ENCODE data around the gene SFT2D2.

The SFT2D2 gene

GRCh38 chr1:168280296-168280927 lies 54.6 kb downstream of the SFT2D2 start, which contains the start of gene TBX19:
Gene TBX19 (plus strand): TSS chr1:168280877. CDS start chr1:168281091, 214 bp downstream.
- no peak within 1 kb of the TSS for H3K4me2 ChIP-seq (ENCODE audit: low read depth, low read length)
- H3K36me3 ChIP-seq (replicated peaks; ENCODE audit: insufficient read depth, low read length), result no peaks in the 10 kb centered on the region
- no peak within 1 kb of the TSS for H3K27ac ChIP-seq (ENCODE audit: low read length)
- H3K4me1 ChIP-seq (ENCODE audit: low read length), result peaks cover 11% of the 10 kb centered on the region
- no peaks in the 10 kb centered on the region for H3K9me3 ChIP-seq (replicated peaks; ENCODE audit: insufficient read depth, low read length)
- DNase-seq, result no peak
- peaks cover 4% of the 10 kb centered on the region; the same call in 1 of the 2 replicates for H3K27me3 ChIP-seq (replicated peaks; ENCODE audit: insufficient read depth, low read length)
- H3K79me2 ChIP-seq (ENCODE audit: low read length), result no peaks in the 10 kb centered on the region
- peaks cover 2% of the 10 kb centered on the region; the same call in 1 of the 2 replicates for H3F3A ChIP-seq (ENCODE audit: insufficient read depth, low read length)
- H3K9me2 ChIP-seq (replicated peaks; ENCODE audit: insufficient read depth, low read length), result no peaks in the 10 kb centered on the region
- TF ChIP-seq CTCF (IDR thresholded peaks at IDR 0.05; ENCODE audit: low read length), result no peak
- TF ChIP-seq EZH2 (optimal IDR thresholded peaks at IDR 0.05; ENCODE audit: low read depth, low read length), result no peak
- no peak for TF ChIP-seq EZH2phosphoT487 (IDR thresholded peaks at IDR 0.05; ENCODE audit: low read length)
- H3K9ac ChIP-seq (ENCODE audit: low read length), result no peak within 1 kb of the TSS
- H4K20me1 ChIP-seq (ENCODE audit: insufficient read depth, low read length), result no peaks in the 10 kb centered on the region
- no peak within 1 kb of the TSS for H2AFZ ChIP-seq (ENCODE audit: low read length)
- H3K4me3 ChIP-seq (ENCODE audit: low read length), result no peak within 1 kb of the TSS

GRCh38 chr1:168281603-168282325 lies 56.0 kb downstream of the SFT2D2 start:
- H3K4me1 ChIP-seq (ENCODE audit: low read length), result peaks cover 21% of the 10 kb centered on the region
- H3K9ac ChIP-seq (ENCODE audit: low read length), result no peak overlapping the region
- no peak overlapping the region for H3K4me3 ChIP-seq (ENCODE audit: low read length)
- no peaks in the 10 kb centered on the region for H4K20me1 ChIP-seq (ENCODE audit: insufficient read depth, low read length)
- H3F3A ChIP-seq (ENCODE audit: insufficient read depth, low read length), result no peaks in the 10 kb centered on the region; the same call in 1 of the 2 replicates
- no peaks in the 10 kb centered on the region for H3K9me2 ChIP-seq (replicated peaks; ENCODE audit: insufficient read depth, low read length)
- H2AFZ ChIP-seq (ENCODE audit: low read length), result no peak overlapping the region
- no peak overlapping the region for H3K4me2 ChIP-seq (ENCODE audit: low read depth, low read length)
- no peaks in the 10 kb centered on the region for H3K36me3 ChIP-seq (replicated peaks; ENCODE audit: insufficient read depth, low read length)
- H3K27me3 ChIP-seq (replicated peaks; ENCODE audit: insufficient read depth, low read length), result peaks cover 4% of the 10 kb centered on the region; the same call in 1 of the 2 replicates
- no peaks in the 10 kb centered on the region for H3K79me2 ChIP-seq (ENCODE audit: low read length)
- no peak overlapping the region for H3K27ac ChIP-seq (ENCODE audit: low read length)
- no peak for TF ChIP-seq EZH2 (optimal IDR thresholded peaks at IDR 0.05; ENCODE audit: low read depth, low read length)
- TF ChIP-seq CTCF (IDR thresholded peaks at IDR 0.05; ENCODE audit: low read length), result no peak
- no peak for TF ChIP-seq EZH2phosphoT487 (IDR thresholded peaks at IDR 0.05; ENCODE audit: low read length)
- no peak for DNase-seq
- H3K9me3 ChIP-seq (replicated peaks; ENCODE audit: insufficient read depth, low read length), result no peaks in the 10 kb centered on the region

- Histone ChIP-seq H2AFZ (ENCODE audit: low read length) (no peak overlapping the region), H3K79me2 (ENCODE audit: low read length) (no peaks in the 10 kb centered on the region), H3K27me3 (replicated peaks; ENCODE audit: insufficient read depth, low read length) (peaks cover 6% of the 10 kb centered on the region), H3K4me3 (ENCODE audit: low read length) (no peak overlapping the region), H3K27ac (ENCODE audit: low read length) (no peak overlapping the region), H3K9ac (ENCODE audit: low read length) (no peak overlapping the region), H3K9me3 (replicated peaks; ENCODE audit: insufficient read depth, low read length) (no peaks in the 10 kb centered on the region), H3K36me3 (replicated peaks; ENCODE audit: insufficient read depth, low read length) (no peaks in the 10 kb centered on the region), H4K20me1 (ENCODE audit: insufficient read depth, low read length) (no peaks in the 10 kb centered on the region), H3K4me2 (ENCODE audit: low read depth, low read length) (no peak overlapping the region), H3F3A (ENCODE audit: insufficient read depth, low read length) (peaks cover 4% of the 10 kb centered on the region; the same call in 1 of the 2 replicates), H3K4me1 (ENCODE audit: low read length) (peaks cover 30% of the 10 kb centered on the region), H3K9me2 (replicated peaks; ENCODE audit: insufficient read depth, low read length) (no peaks in the 10 kb centered on the region)
- peak; percentile 43 for DNase-seq
- TF ChIP-seq CTCF (IDR thresholded peaks at IDR 0.05; ENCODE audit: low read length), result no peak
- TF ChIP-seq EZH2 (optimal IDR thresholded peaks at IDR 0.05; ENCODE audit: low read depth, low read length), result no peak
- TF ChIP-seq EZH2phosphoT487 (IDR thresholded peaks at IDR 0.05; ENCODE audit: low read length), result no peak
Measured at GRCh38 chr1:168285521-168285790, 59.7 kb downstream of the SFT2D2 start.
